ENCODE measurements around the gene CLBA1. TPM values are rescaled to one million over a fixed set of nuclear protein-coding genes. Genes with fewer than 3 reads are reported as not detected.

The CLBA1 gene
- total and polyA plus RNA-seq, 8 donors: 4.7 to 32.5 (median 7.2) TPM

GRCh38 chr14:104989951-104990303, 4.3 kb downstream of the CLBA1 start:
- 85 to 90% methylated on average over 7 of the region's 7 CpGs for WGBS, 2 donors

GRCh38 chr14:104991896-104992230, 6.3 kb downstream of the CLBA1 start:
- WGBS, 2 donors: 96 to 99% methylated on average over 34 of the region's 34 CpGs
- H3K4me3 ChIP-seq: no peak overlapping the region
- intact Hi-C loops (cut with DNase I): no loop called here
- no peak for ATAC-seq
- no peak overlapping the region for H3K27ac ChIP-seq
- no peak for FAIRE-seq
- peaks cover 0 to 14% (median 5%) of the 10 kb centered on the region in 3 donors for H3K36me3 ChIP-seq
- no peaks in the 10 kb centered on the region for H3K9me3 ChIP-seq
- no peak for TF ChIP-seq CTCF (IDR thresholded peaks at IDR 0.05)
- H3K27me3 ChIP-seq: no peaks in the 10 kb centered on the region
- DNase-seq: peak in 1 of 6 donors; percentile 7
- peaks cover 0 to 2% (median 2%) of the 10 kb centered on the region in 3 donors for H3K4me1 ChIP-seq

More at GRCh38 chr14:104989951-104990303, 4.3 kb downstream of the CLBA1 start:
- DNase-seq (peak in 2 of 6 donors; percentile 29 to 47), ATAC-seq (no peak), FAIRE-seq (no peak)
- H3K4me1 ChIP-seq: peaks cover 0 to 8% (median 5%) of the 10 kb centered on the region in 3 donors
- TF ChIP-seq CTCF (IDR thresholded peaks at IDR 0.05): no peak
- H3K27ac ChIP-seq: no peak overlapping the region
- H3K36me3 ChIP-seq: peaks cover 0 to 14% (median 5%) of the 10 kb centered on the region in 3 donors
- no peaks in the 10 kb centered on the region for H3K27me3 ChIP-seq
- no peak overlapping the region for H3K4me3 ChIP-seq
- intact Hi-C loops (cut with DNase I): no loop called here
- H3K9me3 ChIP-seq: no peaks in the 10 kb centered on the region

GRCh38 chr14:104992501-104992900, 6.9 kb downstream of the CLBA1 start:
- intact Hi-C loops (cut with DNase I): no loop called here
- 95 to 98% methylated on average over 11 of the region's 11 CpGs for WGBS, 2 donors

GRCh38 chr14:104993306-104993705, 7.7 kb downstream of the CLBA1 start:
- FAIRE-seq (no peak), ATAC-seq (no peak), DNase-seq (peak in 1 of 6 donors; percentile 4)
- intact Hi-C loops (cut with DNase I): no loop called here
- Histone ChIP-seq H3K27me3 (no peaks in the 10 kb centered on the region), H3K9me3 (no peaks in the 10 kb centered on the region), H3K27ac (no peak overlapping the region), H3K36me3 (peaks cover 0 to 14% (median 5%) of the 10 kb centered on the region in 3 donors), H3K4me3 (no peak overlapping the region), H3K4me1 (no peaks in the 10 kb centered on the region)
- WGBS, 2 donors: 94 to 95% methylated on average over 12 of the region's 12 CpGs
- TF ChIP-seq CTCF (IDR thresholded peaks at IDR 0.05): no peak

More at GRCh38 chr14:104992501-104992900, 6.9 kb downstream of the CLBA1 start:
- Histone ChIP-seq H3K4me3 (no peak overlapping the region), H3K27me3 (no peaks in the 10 kb centered on the region), H3K27ac (no peak overlapping the region), H3K9me3 (no peaks in the 10 kb centered on the region), H3K4me1 (no peaks in the 10 kb centered on the region), H3K36me3 (peaks cover 0 to 14% (median 5%) of the 10 kb centered on the region in 3 donors)
- FAIRE-seq (no peak), ATAC-seq (no peak), DNase-seq (peak in 1 of 6 donors; percentile 7)
- no peak for TF ChIP-seq CTCF (IDR thresholded peaks at IDR 0.05)

- FAIRE-seq (no peak), DNase-seq (peak in 1 of 6 donors; percentile 20), ATAC-seq (no peak)
- 88 to 92% methylated on average over 22 of the region's 22 CpGs for WGBS, 2 donors
- Histone ChIP-seq H3K9me3 (no peaks in the 10 kb centered on the region), H3K4me1 (no peaks in the 10 kb centered on the region), H3K27ac (no peak overlapping the region), H3K36me3 (peaks cover 0 to 14% (median 5%) of the 10 kb centered on the region in 3 donors), H3K27me3 (no peaks in the 10 kb centered on the region), H3K4me3 (no peak overlapping the region)
- intact Hi-C loops (cut with DNase I): no loop called here
- TF ChIP-seq CTCF (IDR thresholded peaks at IDR 0.05): no peak
Observed at GRCh38 chr14:104993808-104994591, 8.4 kb downstream of the CLBA1 start.

Measured in pancreas (tissue), 10 donors.